ENCODE measurements around the gene SEC14L5. TPM values are rescaled to one million over a fixed set of nuclear protein-coding genes. Genes with fewer than 3 reads are reported as not detected.
"Not testable (repeated sequence)": the region's sequence is repeated elsewhere in the genome, so short reads cannot be mapped to it uniquely, and the experiment has no call there.

Gene SEC14L5
- total RNA-seq, 1 experiment from 2014 or later, result not detected

GRCh38 chr16:4966736-4967453, 8.8 kb downstream of the SEC14L5 start:
- no peaks in the 10 kb centered on the region for H3K4me1 ChIP-seq (ENCODE audit: insufficient read depth, low read length)
- no peak for TF ChIP-seq EZH2 (IDR thresholded peaks at IDR 0.05; ENCODE audit: low read length, unreplicated experiment)
- TF ChIP-seq EZH2phosphoT487 (IDR thresholded peaks at IDR 0.05; ENCODE audit: borderline replicate concordance, low read length), result no peak
- no peak for TF ChIP-seq CTCF (conservative IDR thresholded peaks at IDR 0.05; ENCODE audit: low read depth, low read length)
- no peak overlapping the region for H3K9ac ChIP-seq (ENCODE audit: low read length)
- H2AFZ ChIP-seq (ENCODE audit: low read length), result no peak overlapping the region
- no peak overlapping the region for H3K27ac ChIP-seq (ENCODE audit: low read length)
- no peaks in the 10 kb centered on the region for H3F3A ChIP-seq (ENCODE audit: low read length, unreplicated experiment)
- no peak overlapping the region for H3K4me2 ChIP-seq (ENCODE audit: low read length)
- POLR2A ChIA-PET (ENCODE audit: unreplicated experiment), result no interaction called here
- no peaks in the 10 kb centered on the region for H3K9me2 ChIP-seq (replicated peaks; ENCODE audit: low read length)
- BruUV-seq (replicated peaks), result no TSS peak
- no peaks in the 10 kb centered on the region for H3K36me3 ChIP-seq (ENCODE audit: low read depth, low read length)
- H3K27me3 ChIP-seq (ENCODE audit: low read length), result no peaks in the 10 kb centered on the region
- intact Hi-C loops (cut with micrococcal nuclease), result loop anchor here (5.0 kb wide), 1 partner anchor 55 kb away; no protein-coding TSS in a partner anchor
- DNase-seq, result peak; percentile 25
- no peaks in the 10 kb centered on the region for H3K79me2 ChIP-seq (ENCODE audit: low read length)
- H3K4me3 ChIP-seq (ENCODE audit: low read length), result no peak overlapping the region
- H3K9me3 ChIP-seq (ENCODE audit: low read length), result no peaks in the 10 kb centered on the region
- H4K20me1 ChIP-seq (ENCODE audit: low read length), result no peaks in the 10 kb centered on the region
- CTCF ChIA-PET, result no interaction called here
- ATAC-seq, result peak; percentile 87

GRCh38 chr16:4968278-4968677, 10.1 kb downstream of the SEC14L5 start:
- H3K4me1 ChIP-seq (ENCODE audit: insufficient read depth, low read length); H3K4me3 ChIP-seq (ENCODE audit: low read length); POLR2A ChIA-PET (ENCODE audit: unreplicated experiment); H3K4me2 ChIP-seq (ENCODE audit: low read length); ATAC-seq; DNase-seq; H3K79me2 ChIP-seq (ENCODE audit: low read length); H3K9me2 ChIP-seq (replicated peaks; ENCODE audit: low read length); H3K9ac ChIP-seq (ENCODE audit: low read length); BruUV-seq (replicated peaks); CTCF ChIA-PET; H2AFZ ChIP-seq (ENCODE audit: low read length); H4K20me1 ChIP-seq (ENCODE audit: low read length); H3K36me3 ChIP-seq (ENCODE audit: low read depth, low read length); H3K27me3 ChIP-seq (ENCODE audit: low read length); H3K27ac ChIP-seq (ENCODE audit: low read length); H3F3A ChIP-seq (ENCODE audit: low read length, unreplicated experiment); H3K9me3 ChIP-seq (ENCODE audit: low read length): not testable (repeated sequence)
- intact Hi-C loops (cut with micrococcal nuclease), result loop anchor here (5.0 kb wide), 1 partner anchor 54 kb away; no protein-coding TSS in a partner anchor

GRCh38 chr16:4968879-4969483, 10.9 kb downstream of the SEC14L5 start:
- no peak overlapping the region for H3K9ac ChIP-seq (ENCODE audit: low read length)
- intact Hi-C loops (cut with micrococcal nuclease), result loop anchor here (5.0 kb wide), 1 partner anchor 53 kb away; no protein-coding TSS in a partner anchor
- no peaks in the 10 kb centered on the region for H3K9me3 ChIP-seq (ENCODE audit: low read length)
- H3K27ac ChIP-seq (ENCODE audit: low read length), result no peak overlapping the region
- ATAC-seq, result no peak
- H4K20me1 ChIP-seq (ENCODE audit: low read length), result no peaks in the 10 kb centered on the region
- H3K4me3 ChIP-seq (ENCODE audit: low read length), result no peak overlapping the region
- no peak overlapping the region for H2AFZ ChIP-seq (ENCODE audit: low read length)
- H3K79me2 ChIP-seq (ENCODE audit: low read length), result no peaks in the 10 kb centered on the region
- no peaks in the 10 kb centered on the region for H3K27me3 ChIP-seq (ENCODE audit: low read length)
- no TSS peak for BruUV-seq (replicated peaks)
- no peaks in the 10 kb centered on the region for H3K9me2 ChIP-seq (replicated peaks; ENCODE audit: low read length)
- TF ChIP-seq CTCF (conservative IDR thresholded peaks at IDR 0.05; ENCODE audit: low read depth, low read length) (no peak), EZH2 (IDR thresholded peaks at IDR 0.05; ENCODE audit: low read length, unreplicated experiment) (no peak), EZH2phosphoT487 (IDR thresholded peaks at IDR 0.05; ENCODE audit: borderline replicate concordance, low read length) (no peak)
- no peaks in the 10 kb centered on the region for H3K4me1 ChIP-seq (ENCODE audit: insufficient read depth, low read length)
- no peaks in the 10 kb centered on the region for H3F3A ChIP-seq (ENCODE audit: low read length, unreplicated experiment)
- H3K36me3 ChIP-seq (ENCODE audit: low read depth, low read length), result no peaks in the 10 kb centered on the region
- ChIA-PET POLR2A (ENCODE audit: unreplicated experiment) (no interaction called here), CTCF (no interaction called here)
- H3K4me2 ChIP-seq (ENCODE audit: low read length), result no peak overlapping the region
- DNase-seq, result no peak

All from PC-3 (cell line).